ENCODE measurements around the gene DYNC1LI1. TPM values are rescaled to one million over a fixed set of nuclear protein-coding genes. Genes with fewer than 3 reads are reported as not detected.

Gene DYNC1LI1
- total and polyA plus RNA-seq, 2 donors (not counting 1 experiment from before 2014, with no cell fraction given): 15.0 to 38.8 TPM

DNA sequence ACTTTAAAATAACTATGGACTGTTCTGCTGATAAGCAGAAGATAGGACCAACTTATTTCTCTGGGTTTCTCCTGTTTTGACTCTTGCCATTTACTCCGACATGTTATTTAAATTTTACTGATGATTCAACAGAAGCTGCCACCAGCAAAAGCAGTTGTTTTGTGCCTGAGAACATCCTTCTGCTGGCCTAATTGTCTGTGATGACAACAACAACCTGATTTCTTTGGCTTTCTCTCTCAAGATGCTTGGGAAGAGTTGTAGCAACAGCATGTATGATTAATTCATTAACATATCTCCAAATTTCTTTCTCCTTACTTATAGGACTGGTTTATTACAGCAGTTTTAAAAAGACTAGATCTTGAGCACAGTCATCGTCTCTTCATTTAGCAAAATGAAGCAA, 36.9 kb upstream of the DYNC1LI1 start:
- ATAC-seq (ENCODE audit: low read depth) (no peak), DNase-seq (no peak)
- H2AFZ ChIP-seq (ENCODE audit: insufficient read depth, low read depth, low read length, poor library complexity, severe bottlenecking): no peak overlapping the region
- H3K36me3 ChIP-seq (replicated peaks in 1 of 2; ENCODE audit: control extremely low read depth in 1 of 2, control insufficient read depth in 1 of 2, extremely low read depth in 1 of 2, insufficient read depth in 2 of 2, low read length in 1 of 2): no peaks in the 10 kb centered on the region
- TF ChIP-seq CTCF (IDR thresholded peaks at IDR 0.05): no peak
- no peak for TF ChIP-seq EZH2 (IDR thresholded peaks at IDR 0.05; ENCODE audit: borderline replicate concordance, insufficient read depth, low read depth, low read length, poor library complexity, severe bottlenecking)
- ChIA-PET CTCF (no interaction called here), POLR2A (no interaction called here)
- H3K9ac ChIP-seq (ENCODE audit: low read length): no peak overlapping the region
- Mint-ChIP-seq H3K4me3 (no peak overlapping the region), H3K4me1 (no peaks in the 10 kb centered on the region), H3K27ac (no peak overlapping the region), H3K9me3 (ENCODE audit: insufficient read depth) (no peaks in the 10 kb centered on the region), H3K27me3 (peaks cover 14% of the 10 kb centered on the region)
- intact Hi-C loops (cut with micrococcal nuclease): no loop called here
- no peaks in the 10 kb centered on the region for H3K9me3 ChIP-seq (ENCODE audit: control extremely low read depth in 1 of 3, control insufficient read depth in 2 of 3, insufficient read depth in 1 of 3, low read length in 2 of 3)
- no peaks in the 10 kb centered on the region for H4K20me1 ChIP-seq (ENCODE audit: control insufficient read depth, insufficient read depth, low read length, poor library complexity, severe bottlenecking)
- 100% methylated on average over 1 of the region's 2 CpGs for WGBS (ENCODE audit: insufficient coverage)
- no peak overlapping the region for H3K4me3 ChIP-seq (ENCODE audit: control extremely low read depth in 1 of 5, extremely low read depth in 1 of 5, insufficient read depth in 1 of 5, low read depth in 2 of 5, low read length in 4 of 5)
- no peaks in the 10 kb centered on the region for H3K4me1 ChIP-seq (ENCODE audit: control insufficient read depth in 2 of 2, insufficient read depth in 2 of 2, low read length in 2 of 2)
- H3K27me3 ChIP-seq (replicated peaks in 1 of 4; ENCODE audit: control extremely low read depth in 1 of 4, control insufficient read depth in 3 of 4, insufficient read depth in 4 of 4, low read length in 3 of 4): no peaks in the 10 kb centered on the region
- no peaks in the 10 kb centered on the region for H3K79me2 ChIP-seq (ENCODE audit: control insufficient read depth, insufficient read depth, low read length)
- H3K27ac ChIP-seq (ENCODE audit: low read length in 2 of 2): no peak overlapping the region
- no peak overlapping the region for H3K4me2 ChIP-seq (replicated peaks; ENCODE audit: low read depth, low read length, poor library complexity, severe bottlenecking)

GRCh38 chr3:32606960-32607359, 36.3 kb upstream of the DYNC1LI1 start:
- no peak overlapping the region for H3K9ac ChIP-seq (ENCODE audit: low read length)
- no peaks in the 10 kb centered on the region for H4K20me1 ChIP-seq (ENCODE audit: control insufficient read depth, insufficient read depth, low read length, poor library complexity, severe bottlenecking)
- Mint-ChIP-seq H3K4me1 (no peaks in the 10 kb centered on the region), H3K27me3 (peaks cover 19% of the 10 kb centered on the region), H3K9me3 (ENCODE audit: insufficient read depth) (no peaks in the 10 kb centered on the region), H3K4me3 (no peak overlapping the region), H3K27ac (no peak overlapping the region)
- no peak overlapping the region for H3K4me2 ChIP-seq (replicated peaks; ENCODE audit: low read depth, low read length, poor library complexity, severe bottlenecking)
- ChIA-PET CTCF (interaction anchor here (0.6 kb wide), 1 partner anchor 432 kb away, joined by 3 read pairs; no protein-coding TSS in a partner anchor), POLR2A (no interaction called here)
- intact Hi-C loops (cut with micrococcal nuclease): no loop called here
- DNase-seq (no peak), ATAC-seq (ENCODE audit: low read depth) (no peak)
- H2AFZ ChIP-seq (ENCODE audit: insufficient read depth, low read depth, low read length, poor library complexity, severe bottlenecking): no peak overlapping the region
- TF ChIP-seq CTCF (IDR thresholded peaks at IDR 0.05) (no peak), EZH2 (IDR thresholded peaks at IDR 0.05; ENCODE audit: borderline replicate concordance, insufficient read depth, low read depth, low read length, poor library complexity, severe bottlenecking) (no peak)
- H3K36me3 ChIP-seq (replicated peaks in 1 of 2; ENCODE audit: control extremely low read depth in 1 of 2, control insufficient read depth in 1 of 2, extremely low read depth in 1 of 2, insufficient read depth in 2 of 2, low read length in 1 of 2): no peaks in the 10 kb centered on the region
- no peaks in the 10 kb centered on the region for H3K27me3 ChIP-seq (replicated peaks in 1 of 4; ENCODE audit: control extremely low read depth in 1 of 4, control insufficient read depth in 3 of 4, insufficient read depth in 4 of 4, low read length in 3 of 4)
- H3K4me3 ChIP-seq (ENCODE audit: control extremely low read depth in 1 of 5, extremely low read depth in 1 of 5, insufficient read depth in 1 of 5, low read depth in 2 of 5, low read length in 4 of 5): no peak overlapping the region
- H3K4me1 ChIP-seq (ENCODE audit: control insufficient read depth in 2 of 2, insufficient read depth in 2 of 2, low read length in 2 of 2): no peaks in the 10 kb centered on the region
- no CpG with 5 or more reads among the region's 3 CpGs for WGBS (ENCODE audit: insufficient coverage)
- H3K9me3 ChIP-seq (ENCODE audit: control extremely low read depth in 1 of 3, control insufficient read depth in 2 of 3, insufficient read depth in 1 of 3, low read length in 2 of 3): no peaks in the 10 kb centered on the region
- H3K27ac ChIP-seq (ENCODE audit: low read length in 2 of 2): no peak overlapping the region
- H3K79me2 ChIP-seq (ENCODE audit: control insufficient read depth, insufficient read depth, low read length): no peaks in the 10 kb centered on the region

Data from B cell (primary cell).